A549 (cell line): ENCODE measurements around the gene KMO. TPM values are rescaled to one million over a fixed set of nuclear protein-coding genes. Genes with fewer than 3 reads are reported as not detected.

Experiments
- ATAC-seq, 2 experiments: fragments of 200-7000 bp in 1 of 2; fragments of >200 bp in 1 of 2; cut with Nextera tagmentation in 1 of 2; cut with Tn5 transposase in 1 of 2; 3 replicates each; pipeline versions ENCODE4 v1.8.0 to v1.9.1; 2018 to 2020; ENCODE audit warnings: mild to moderate bottlenecking in 1 of 2, moderate library complexity in 1 of 2
- CTCF ChIA-PET: fragments of 300-600 bp; sonication (Branson Sonifier 250); formaldehyde crosslinking; extraction: SDS; loops from one replicate; lab custom pipeline; 2021; ENCODE audit warnings: antibody characterized with exemption, inconsistent platforms; lab: Yijun Ruan, JAX
- POLR2A ChIA-PET: fragments of 350-600 bp; formaldehyde crosslinking; extraction: SDS; loops from one replicate; lab custom pipeline; 2021; ENCODE audit warnings: antibody characterized with exemption, inconsistent platforms; lab: Yijun Ruan, JAX
- DNase-seq, 2 experiments: peaks; one replicate each; pipeline versions ENCODE4 v3.0.0 to v3.0.0-alpha.2; 2011 to 2016; ENCODE audit warnings: low read depth in 1 of 2, low spot score in 1 of 2
- FAIRE-seq: peaks from 2 replicates; lab custom pipeline; 2011; peaks lifted over from hg19 to GRCh38; lab: Jason Lieb, UNC
- H3K27ac ChIP-seq, 2 experiments: fragments of >200 bp; sonication (Bioruptor Twin); formaldehyde crosslinking; 3 replicates each; pipeline ENCODE4 v1.5.1; 2016 to 2017
- H3K4me1 ChIP-seq: fragments of >200 bp; sonication (Bioruptor Twin); formaldehyde crosslinking; 3 replicates; pipeline ENCODE4 v1.6.1; 2016
- H3K4me2 ChIP-seq: fragments of >200 bp; sonication (Bioruptor Twin); formaldehyde crosslinking; 3 replicates; pipeline ENCODE4 v1.6.1; 2016
- H3K4me3 ChIP-seq: fragments of >200 bp; sonication (Bioruptor Twin); formaldehyde crosslinking; 3 replicates; pipeline ENCODE4 v1.5.1; 2016
- H3K9me3 ChIP-seq: fragments of >200 bp; sonication (Bioruptor Twin); formaldehyde crosslinking; 3 replicates; pipeline ENCODE4 v1.6.1; 2016
- CBX2 ChIP-seq: fragments of 200-600 bp; sonication (generic); IDR thresholded peaks from 2 replicates; pipeline ENCODE4 v1.6.1; 2016; ENCODE audit warnings: low read depth, mild to moderate bottlenecking, borderline replicate concordance
- ESRRA ChIP-seq: fragments of 150-350 bp; IDR thresholded peaks from 2 replicates; pipeline ENCODE4 v1.6.1; 2014; ENCODE audit warnings: mild to moderate bottlenecking, low read length, borderline replicate concordance
- FOSB ChIP-seq: fragments of 250-450 bp; sonication (Bioruptor Pico); IDR thresholded peaks from 2 replicates; pipeline ENCODE4 v1.5.0; 2020; ENCODE audit warnings: mild to moderate bottlenecking, moderate library complexity
- HEYL ChIP-seq: fragments of 250-450 bp; sonication (Bioruptor Pico); IDR thresholded peaks from 2 replicates; pipeline ENCODE4 v1.8.0; 2021; ENCODE audit warnings: mild to moderate bottlenecking, moderate library complexity
- NFE2L2 ChIP-seq: fragments of 150-350 bp; conservative IDR thresholded peaks from 2 replicates; pipeline ENCODE4 v1.6.1; 2014; ENCODE audit warnings: low read length
- NR3C1 ChIP-seq: fragments of >200 bp; sonication (Bioruptor Twin); formaldehyde crosslinking; IDR thresholded peaks from 3 replicates; pipeline ENCODE4 v1.6.1; 2017
- POLR2A ChIP-seq: IDR thresholded peaks from 2 replicates; pipeline ENCODE4 v1.6.1; 2012; ENCODE audit warnings: mild to moderate bottlenecking, low read length
- POLR2AphosphoS2 ChIP-seq: conservative IDR thresholded peaks from 2 replicates; pipeline ENCODE4 v1.6.1; 2012; ENCODE audit warnings: low read length, improper control_type of control experiment, inconsistent platforms
- RAD21 ChIP-seq, 2 experiments: fragments of >200 bp in 1 of 2; sonication (Bioruptor Twin) in 1 of 2; formaldehyde crosslinking in 1 of 2; IDR thresholded peaks in 1 of 2; conservative IDR thresholded peaks in 1 of 2; 2 replicates in 1 of 2; 3 replicates in 1 of 2; pipeline ENCODE4 v1.6.1; 2012 to 2018; ENCODE audit warnings: inconsistent platforms in 1 of 2
- RARB ChIP-seq: fragments of 250-450 bp; sonication (Bioruptor Pico); IDR thresholded peaks from 2 replicates; pipeline ENCODE4 v1.8.0; 2021; ENCODE audit warnings: mild to moderate bottlenecking, moderate library complexity
- RCOR1 ChIP-seq: fragments of 150-350 bp; IDR thresholded peaks from 2 replicates; pipeline ENCODE4 v1.6.1; 2014; ENCODE audit warnings: antibody characterized with exemption, low read length, low read depth
- RNF2 ChIP-seq: fragments of 200-600 bp; sonication (generic); IDR thresholded peaks from 2 replicates; pipeline ENCODE4 v1.6.1; 2016; ENCODE audit warnings: low read depth, mild to moderate bottlenecking, antibody characterized with exemption, moderate library complexity, borderline replicate concordance
- SMC3 ChIP-seq: fragments of >200 bp; sonication (Bioruptor Twin); formaldehyde crosslinking; IDR thresholded peaks from 3 replicates; pipeline ENCODE4 v1.6.1; 2018; ENCODE audit warnings: inconsistent platforms
- TFCP2L1 ChIP-seq: fragments of 250-450 bp; sonication (Bioruptor Pico); IDR thresholded peaks from 2 replicates; pipeline ENCODE4 v1.5.0; 2021; ENCODE audit warnings: mild to moderate bottlenecking
- WGBS: methylation state at CpG from one replicate; pipeline ENCODE4 v1.1.6; 2017; ENCODE audit errors: missing lambda C conversion rate; 5-methylcytosine and 5-hydroxymethylcytosine counted together
- polyA plus RNA-seq, 4 experiments: library from polyadenylated mRNA; depleted of rRNA in 3 of 4; stranded (reverse); fragments of >200 nt; fragmentation: RNase III in 1 of 4; extraction: RNeasy Plus Mini Kit Qiagen cat#74134 plus additional on column Dnase treatment in 1 of 4; gene quantifications; 2 replicates in 3 of 4; 3 replicates in 1 of 4; pipeline ENCODE4 v1.2.3, GENCODE V29; 2011 to 2017
- TF ChIP-seq, protein P1 (sequence below): fragments of >200 bp; sonication (Bioruptor Twin); formaldehyde crosslinking; IDR thresholded peaks from 3 replicates; pipeline ENCODE4 v1.6.1; 2016
- TF ChIP-seq, protein P2 (sequence below): IDR thresholded peaks from 2 replicates; pipeline ENCODE4 v1.6.1; 2012
- TF ChIP-seq, protein P3 (sequence below): IDR thresholded peaks from 2 replicates; pipeline ENCODE4 v1.6.1; 2012
- TF ChIP-seq, protein P4 (sequence below): fragments of 200-600 bp; sonication (generic); IDR thresholded peaks from 2 replicates; pipeline ENCODE4 v1.6.1; 2016; ENCODE audit warnings: antibody characterized with exemption, mild to moderate bottlenecking, moderate library complexity
- TF ChIP-seq, protein P5 (sequence below): fragments of >200 bp; sonication (Bioruptor Twin); formaldehyde crosslinking; IDR thresholded peaks from 2 replicates; pipeline ENCODE4 v1.6.1; 2016
- TF ChIP-seq, protein P6 (sequence below): fragments of 250-450 bp; sonication (Bioruptor Pico); IDR thresholded peaks from 2 replicates; pipeline ENCODE4 v1.5.0; 2020; ENCODE audit warnings: low read depth, mild to moderate bottlenecking, moderate library complexity
- TF ChIP-seq, protein P7 (sequence below): fragments of 150-350 bp; IDR thresholded peaks from 2 replicates; pipeline ENCODE4 v1.6.1; 2014; ENCODE audit warnings: low read depth, mild to moderate bottlenecking, low read length

KMO gene
- polyA plus RNA-seq, 2 of the 4 experiments (the other 2 are of a cell fraction) = 0.35 to 0.47 TPM

DNA sequence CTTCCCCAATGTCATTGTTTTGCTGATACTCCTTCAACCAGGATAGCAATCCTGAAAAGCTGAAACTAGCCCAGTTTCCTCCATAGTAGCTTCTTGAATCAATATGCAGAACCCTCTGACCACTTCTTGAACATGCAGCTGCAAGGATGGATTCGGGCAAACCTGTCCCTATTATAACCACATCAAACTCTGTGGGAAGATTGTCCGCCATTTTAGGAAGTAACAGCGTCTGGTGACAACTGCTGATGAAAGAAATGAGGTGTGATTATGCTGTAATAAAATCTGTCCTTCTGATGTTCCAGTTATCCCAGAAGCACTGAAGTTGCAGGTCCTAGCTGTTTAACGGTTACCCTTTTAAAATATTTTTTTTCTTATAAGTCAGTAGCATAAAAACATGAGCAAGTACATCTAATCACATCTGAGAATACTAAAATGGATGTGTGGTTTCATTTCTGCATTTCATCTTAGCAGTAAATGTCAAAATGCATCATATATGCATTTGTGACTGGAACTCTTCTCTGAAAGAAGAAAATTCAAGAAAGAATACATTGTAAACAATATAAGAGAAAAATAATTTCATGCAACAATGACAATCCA lies 103.5 kb downstream of the KMO start:
- CTCF ChIA-PET = interaction anchor here (0.7 to 4.2 kb wide), 2 partner anchors 8 to 25 kb away, joined by 3 to 24 read pairs; no protein-coding TSS in a partner anchor
- H3K9me3 ChIP-seq = no peaks in the 10 kb centered on the region
- DNase-seq = no peak
- no peak for ATAC-seq
- no peak for TF ChIP-seq POLR2AphosphoS2
- TF ChIP-seq, protein P1, sequence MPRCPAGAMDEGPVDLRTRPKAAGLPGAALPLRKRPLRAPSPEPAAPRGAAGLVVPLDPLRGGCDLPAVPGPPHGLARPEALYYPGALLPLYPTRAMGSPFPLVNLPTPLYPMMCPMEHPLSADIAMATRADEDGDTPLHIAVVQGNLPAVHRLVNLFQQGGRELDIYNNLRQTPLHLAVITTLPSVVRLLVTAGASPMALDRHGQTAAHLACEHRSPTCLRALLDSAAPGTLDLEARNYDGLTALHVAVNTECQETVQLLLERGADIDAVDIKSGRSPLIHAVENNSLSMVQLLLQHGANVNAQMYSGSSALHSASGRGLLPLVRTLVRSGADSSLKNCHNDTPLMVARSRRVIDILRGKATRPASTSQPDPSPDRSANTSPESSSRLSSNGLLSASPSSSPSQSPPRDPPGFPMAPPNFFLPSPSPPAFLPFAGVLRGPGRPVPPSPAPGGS = no peak
- TF ChIP-seq FOSB (CRISPR knock-in tag) = no peak
- TF ChIP-seq SMC3 = no peak
- TF ChIP-seq, protein P2, sequence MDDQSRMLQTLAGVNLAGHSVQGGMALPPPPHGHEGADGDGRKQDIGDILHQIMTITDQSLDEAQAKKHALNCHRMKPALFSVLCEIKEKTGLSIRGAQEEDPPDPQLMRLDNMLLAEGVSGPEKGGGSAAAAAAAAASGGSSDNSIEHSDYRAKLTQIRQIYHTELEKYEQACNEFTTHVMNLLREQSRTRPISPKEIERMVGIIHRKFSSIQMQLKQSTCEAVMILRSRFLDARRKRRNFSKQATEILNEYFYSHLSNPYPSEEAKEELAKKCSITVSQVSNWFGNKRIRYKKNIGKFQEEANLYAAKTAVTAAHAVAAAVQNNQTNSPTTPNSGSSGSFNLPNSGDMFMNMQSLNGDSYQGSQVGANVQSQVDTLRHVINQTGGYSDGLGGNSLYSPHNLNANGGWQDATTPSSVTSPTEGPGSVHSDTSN = no peak
- no peak for TF ChIP-seq TFCP2L1 (CRISPR knock-in tag)
- POLR2A ChIA-PET = no interaction called here
- peaks cover 39% of the 10 kb centered on the region for H3K4me1 ChIP-seq
- no peak overlapping the region for H3K4me3 ChIP-seq
- no peak overlapping the region for H3K27ac ChIP-seq
- WGBS = 89% methylated on average over 4 of the region's 4 CpGs
- FAIRE-seq = no peak
- no peak overlapping the region; the same call in 2 of the 3 replicates for H3K4me2 ChIP-seq

DNA sequence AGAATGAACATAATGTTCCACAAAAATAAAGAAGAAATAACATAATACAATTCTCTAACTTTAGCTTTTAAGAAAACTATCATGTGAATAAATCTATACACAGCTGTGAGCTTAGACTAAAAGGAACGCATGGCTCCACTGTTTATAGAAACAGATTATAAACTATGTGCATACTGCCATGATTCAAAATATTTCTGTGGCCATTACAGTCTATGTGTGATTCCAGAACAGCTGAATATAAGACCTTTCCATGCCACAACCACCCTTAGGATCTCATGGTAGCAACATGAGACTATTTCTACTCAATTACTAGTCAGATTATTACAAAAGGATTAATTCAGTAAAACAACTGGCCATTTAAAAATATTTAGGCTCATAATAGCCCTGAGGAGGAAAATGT lies 104.1 kb downstream of the KMO start:
- H3K4me1 ChIP-seq = peaks cover 39% of the 10 kb centered on the region
- peak overlapping the region; percentile 88 for H3K4me2 ChIP-seq
- DNase-seq (no peak), FAIRE-seq (no peak), ATAC-seq (no peak)
- ChIA-PET POLR2A (no interaction called here), CTCF (interaction anchor here (0.7 to 4.2 kb wide), 2 partner anchors 9 to 25 kb away, joined by 3 to 24 read pairs; no protein-coding TSS in a partner anchor)
- no peak overlapping the region for H3K27ac ChIP-seq
- WGBS = 86% methylated on average over 1 of the region's 1 CpG
- H3K4me3 ChIP-seq = no peak overlapping the region
- TF ChIP-seq, protein P3, sequence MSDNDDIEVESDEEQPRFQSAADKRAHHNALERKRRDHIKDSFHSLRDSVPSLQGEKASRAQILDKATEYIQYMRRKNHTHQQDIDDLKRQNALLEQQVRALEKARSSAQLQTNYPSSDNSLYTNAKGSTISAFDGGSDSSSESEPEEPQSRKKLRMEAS = no peak
- TF ChIP-seq RCOR1 (no peak), NFE2L2 (no peak), HEYL (CRISPR knock-in tag) (no peak), POLR2A (no peak), RNF2 (no peak), ESRRA (no peak), CBX2 (no peak), RARB (CRISPR knock-in tag) (no peak), RAD21 (conservative IDR thresholded peaks at IDR 0.05 in 1 of 2, IDR thresholded peaks at IDR 0.05 in 1 of 2) (no peak), NR3C1 (no peak)
- TF ChIP-seq, protein P4, sequence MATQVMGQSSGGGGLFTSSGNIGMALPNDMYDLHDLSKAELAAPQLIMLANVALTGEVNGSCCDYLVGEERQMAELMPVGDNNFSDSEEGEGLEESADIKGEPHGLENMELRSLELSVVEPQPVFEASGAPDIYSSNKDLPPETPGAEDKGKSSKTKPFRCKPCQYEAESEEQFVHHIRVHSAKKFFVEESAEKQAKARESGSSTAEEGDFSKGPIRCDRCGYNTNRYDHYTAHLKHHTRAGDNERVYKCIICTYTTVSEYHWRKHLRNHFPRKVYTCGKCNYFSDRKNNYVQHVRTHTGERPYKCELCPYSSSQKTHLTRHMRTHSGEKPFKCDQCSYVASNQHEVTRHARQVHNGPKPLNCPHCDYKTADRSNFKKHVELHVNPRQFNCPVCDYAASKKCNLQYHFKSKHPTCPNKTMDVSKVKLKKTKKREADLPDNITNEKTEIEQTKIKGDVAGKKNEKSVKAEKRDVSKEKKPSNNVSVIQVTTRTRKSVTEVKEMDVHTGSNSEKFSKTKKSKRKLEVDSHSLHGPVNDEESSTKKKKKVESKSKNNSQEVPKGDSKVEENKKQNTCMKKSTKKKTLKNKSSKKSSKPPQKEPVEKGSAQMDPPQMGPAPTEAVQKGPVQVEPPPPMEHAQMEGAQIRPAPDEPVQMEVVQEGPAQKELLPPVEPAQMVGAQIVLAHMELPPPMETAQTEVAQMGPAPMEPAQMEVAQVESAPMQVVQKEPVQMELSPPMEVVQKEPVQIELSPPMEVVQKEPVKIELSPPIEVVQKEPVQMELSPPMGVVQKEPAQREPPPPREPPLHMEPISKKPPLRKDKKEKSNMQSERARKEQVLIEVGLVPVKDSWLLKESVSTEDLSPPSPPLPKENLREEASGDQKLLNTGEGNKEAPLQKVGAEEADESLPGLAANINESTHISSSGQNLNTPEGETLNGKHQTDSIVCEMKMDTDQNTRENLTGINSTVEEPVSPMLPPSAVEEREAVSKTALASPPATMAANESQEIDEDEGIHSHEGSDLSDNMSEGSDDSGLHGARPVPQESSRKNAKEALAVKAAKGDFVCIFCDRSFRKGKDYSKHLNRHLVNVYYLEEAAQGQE = no peak
- TF ChIP-seq, protein P5, sequence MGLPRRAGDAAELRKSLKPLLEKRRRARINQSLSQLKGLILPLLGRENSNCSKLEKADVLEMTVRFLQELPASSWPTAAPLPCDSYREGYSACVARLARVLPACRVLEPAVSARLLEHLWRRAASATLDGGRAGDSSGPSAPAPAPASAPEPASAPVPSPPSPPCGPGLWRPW = no peak
- TF ChIP-seq, protein P6, sequence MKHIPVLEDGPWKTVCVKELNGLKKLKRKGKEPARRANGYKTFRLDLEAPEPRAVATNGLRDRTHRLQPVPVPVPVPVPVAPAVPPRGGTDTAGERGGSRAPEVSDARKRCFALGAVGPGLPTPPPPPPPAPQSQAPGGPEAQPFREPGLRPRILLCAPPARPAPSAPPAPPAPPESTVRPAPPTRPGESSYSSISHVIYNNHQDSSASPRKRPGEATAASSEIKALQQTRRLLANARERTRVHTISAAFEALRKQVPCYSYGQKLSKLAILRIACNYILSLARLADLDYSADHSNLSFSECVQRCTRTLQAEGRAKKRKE (CRISPR knock-in tag) = no peak
- TF ChIP-seq, protein P7, sequence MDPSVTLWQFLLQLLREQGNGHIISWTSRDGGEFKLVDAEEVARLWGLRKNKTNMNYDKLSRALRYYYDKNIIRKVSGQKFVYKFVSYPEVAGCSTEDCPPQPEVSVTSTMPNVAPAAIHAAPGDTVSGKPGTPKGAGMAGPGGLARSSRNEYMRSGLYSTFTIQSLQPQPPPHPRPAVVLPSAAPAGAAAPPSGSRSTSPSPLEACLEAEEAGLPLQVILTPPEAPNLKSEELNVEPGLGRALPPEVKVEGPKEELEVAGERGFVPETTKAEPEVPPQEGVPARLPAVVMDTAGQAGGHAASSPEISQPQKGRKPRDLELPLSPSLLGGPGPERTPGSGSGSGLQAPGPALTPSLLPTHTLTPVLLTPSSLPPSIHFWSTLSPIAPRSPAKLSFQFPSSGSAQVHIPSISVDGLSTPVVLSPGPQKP = no peak
- no peaks in the 10 kb centered on the region for H3K9me3 ChIP-seq
